Measurements from ENCODE around the gene SMPDL3B. TPM values are rescaled to one million over a fixed set of nuclear protein-coding genes. Genes with fewer than 3 reads are reported as not detected.

The SMPDL3B gene
- total and polyA plus RNA-seq, 8 donors, result 0.89 to 73.6 (median 8.0) TPM; not detected in 1

DNA sequence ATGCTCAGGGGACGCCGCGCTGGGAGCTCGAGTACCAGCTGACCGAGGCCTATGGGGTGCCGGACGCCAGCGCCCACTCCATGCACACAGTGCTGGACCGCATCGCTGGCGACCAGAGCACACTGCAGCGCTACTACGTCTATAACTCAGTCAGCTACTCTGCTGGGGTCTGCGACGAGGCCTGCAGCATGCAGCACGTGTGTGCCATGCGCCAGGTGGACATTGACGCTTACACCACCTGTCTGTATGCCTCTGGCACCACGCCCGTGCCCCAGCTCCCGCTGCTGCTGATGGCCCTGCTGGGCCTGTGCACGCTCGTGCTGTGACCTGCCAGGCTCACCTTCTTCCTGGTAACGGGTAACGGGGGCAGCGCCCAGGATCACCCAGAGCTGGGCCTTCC lies 23.7 kb downstream of the SMPDL3B start:
- Histone ChIP-seq H3K27me3 (no peaks in the 10 kb centered on the region), H3K36me3 (peaks cover 2 to 11% (median 7%) of the 10 kb centered on the region in 4 donors), H3K27ac (peak overlapping the region in 2 of 5 donors; percentile 92 to 94), H3K9me3 (no peaks in the 10 kb centered on the region), H3K4me3 (no peak overlapping the region), H3K4me1 (peaks cover 24 to 39% (median 28%) of the 10 kb centered on the region in 4 donors)
- 95 to 98% (median 97%) methylated on average over 18 to 26 of the region's 26 CpGs for WGBS, 5 donors
- no peak for DNase-seq
- TF ChIP-seq, protein P1, sequence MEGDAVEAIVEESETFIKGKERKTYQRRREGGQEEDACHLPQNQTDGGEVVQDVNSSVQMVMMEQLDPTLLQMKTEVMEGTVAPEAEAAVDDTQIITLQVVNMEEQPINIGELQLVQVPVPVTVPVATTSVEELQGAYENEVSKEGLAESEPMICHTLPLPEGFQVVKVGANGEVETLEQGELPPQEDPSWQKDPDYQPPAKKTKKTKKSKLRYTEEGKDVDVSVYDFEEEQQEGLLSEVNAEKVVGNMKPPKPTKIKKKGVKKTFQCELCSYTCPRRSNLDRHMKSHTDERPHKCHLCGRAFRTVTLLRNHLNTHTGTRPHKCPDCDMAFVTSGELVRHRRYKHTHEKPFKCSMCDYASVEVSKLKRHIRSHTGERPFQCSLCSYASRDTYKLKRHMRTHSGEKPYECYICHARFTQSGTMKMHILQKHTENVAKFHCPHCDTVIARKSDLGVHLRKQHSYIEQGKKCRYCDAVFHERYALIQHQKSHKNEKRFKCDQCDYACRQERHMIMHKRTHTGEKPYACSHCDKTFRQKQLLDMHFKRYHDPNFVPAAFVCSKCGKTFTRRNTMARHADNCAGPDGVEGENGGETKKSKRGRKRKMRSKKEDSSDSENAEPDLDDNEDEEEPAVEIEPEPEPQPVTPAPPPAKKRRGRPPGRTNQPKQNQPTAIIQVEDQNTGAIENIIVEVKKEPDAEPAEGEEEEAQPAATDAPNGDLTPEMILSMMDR (IDR thresholded peaks at IDR 0.05), result no peak
- TF ChIP-seq EP300 (IDR thresholded peaks at IDR 0.05) (no peak), POLR2AphosphoS5 (IDR thresholded peaks at IDR 0.05) (no peak), POLR2A (IDR thresholded peaks at IDR 0.05) (no peak)
- intact Hi-C loops (cut with DNase I; ENCODE audit: low total_unique reads), result no loop called here

DNA sequence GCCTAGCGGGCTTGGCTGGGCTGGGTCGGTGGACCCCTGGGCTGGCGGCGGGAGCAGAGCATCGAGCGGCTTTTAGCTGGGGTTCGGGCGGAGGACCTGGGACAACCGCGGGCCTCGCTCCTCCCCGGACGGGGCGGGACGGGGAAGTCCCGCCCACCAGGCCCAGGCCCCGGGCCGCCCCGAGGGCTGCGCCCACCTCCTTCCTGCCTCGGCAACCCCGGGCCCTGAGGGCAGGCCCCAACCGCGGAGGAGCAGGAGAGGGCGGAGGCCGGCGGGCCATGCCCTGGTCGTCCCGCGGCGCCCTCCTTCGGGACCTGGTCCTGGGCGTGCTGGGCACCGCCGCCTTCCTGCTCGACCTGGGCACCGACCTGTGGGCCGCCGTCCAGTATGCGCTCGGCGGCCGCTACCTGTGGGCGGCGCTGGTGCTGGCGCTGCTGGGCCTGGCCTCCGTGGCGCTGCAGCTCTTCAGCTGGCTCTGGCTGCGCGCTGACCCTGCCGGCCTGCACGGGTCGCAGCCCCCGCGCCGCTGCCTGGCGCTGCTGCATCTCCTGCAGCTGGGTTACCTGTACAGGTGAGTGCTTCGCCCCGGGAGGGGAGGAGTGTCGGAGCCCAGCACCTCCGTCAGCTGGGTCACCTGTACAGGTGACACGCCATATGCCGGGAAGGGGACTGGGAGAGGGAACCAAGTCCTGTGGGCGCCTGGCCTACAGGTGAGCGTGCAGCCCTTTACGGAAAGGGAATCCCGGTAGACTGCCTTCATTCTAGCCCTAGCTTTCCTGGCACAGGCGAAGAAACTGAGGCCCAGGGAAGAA lies 25.2 kb downstream of the SMPDL3B start, which contains the start of gene XKR8:
TSS of gene XKR8 (plus strand) at position 182 of the 812 bp plus-strand sequence. CDS start at position 279, 97 bp downstream.
- peaks cover 16 to 26% (median 22%) of the 10 kb centered on the region in 4 donors for H3K36me3 ChIP-seq
- peak within 1 kb of the TSS; percentile 56 to 84 (median 80) for H3K4me3 ChIP-seq
- peaks cover 24 to 37% (median 28%) of the 10 kb centered on the region in 4 donors for H3K4me1 ChIP-seq
- H3K9me3 ChIP-seq, result no peaks in the 10 kb centered on the region
- DNase-seq, result peak; percentile 88 to 95
- TF ChIP-seq POLR2AphosphoS5 (IDR thresholded peaks at IDR 0.05) (peak in 2 of 3 donors; percentile 60 to 83), POLR2A (IDR thresholded peaks at IDR 0.05) (no peak), EP300 (IDR thresholded peaks at IDR 0.05) (no peak)
- TF ChIP-seq, protein P1 (IDR thresholded peaks at IDR 0.05), result peak in 5 of 7 experiments; percentile 18 to 52 (median 38)
- intact Hi-C loops (cut with DNase I; ENCODE audit: low total_unique reads), result no loop called here
- no peaks in the 10 kb centered on the region for H3K27me3 ChIP-seq
- H3K27ac ChIP-seq, result peak within 1 kb of the TSS; percentile 92 to 99 (median 94)
- WGBS, 5 donors, result 3 to 6% (median 4%) methylated on average over 7 to 68 of the region's 68 CpGs

DNA sequence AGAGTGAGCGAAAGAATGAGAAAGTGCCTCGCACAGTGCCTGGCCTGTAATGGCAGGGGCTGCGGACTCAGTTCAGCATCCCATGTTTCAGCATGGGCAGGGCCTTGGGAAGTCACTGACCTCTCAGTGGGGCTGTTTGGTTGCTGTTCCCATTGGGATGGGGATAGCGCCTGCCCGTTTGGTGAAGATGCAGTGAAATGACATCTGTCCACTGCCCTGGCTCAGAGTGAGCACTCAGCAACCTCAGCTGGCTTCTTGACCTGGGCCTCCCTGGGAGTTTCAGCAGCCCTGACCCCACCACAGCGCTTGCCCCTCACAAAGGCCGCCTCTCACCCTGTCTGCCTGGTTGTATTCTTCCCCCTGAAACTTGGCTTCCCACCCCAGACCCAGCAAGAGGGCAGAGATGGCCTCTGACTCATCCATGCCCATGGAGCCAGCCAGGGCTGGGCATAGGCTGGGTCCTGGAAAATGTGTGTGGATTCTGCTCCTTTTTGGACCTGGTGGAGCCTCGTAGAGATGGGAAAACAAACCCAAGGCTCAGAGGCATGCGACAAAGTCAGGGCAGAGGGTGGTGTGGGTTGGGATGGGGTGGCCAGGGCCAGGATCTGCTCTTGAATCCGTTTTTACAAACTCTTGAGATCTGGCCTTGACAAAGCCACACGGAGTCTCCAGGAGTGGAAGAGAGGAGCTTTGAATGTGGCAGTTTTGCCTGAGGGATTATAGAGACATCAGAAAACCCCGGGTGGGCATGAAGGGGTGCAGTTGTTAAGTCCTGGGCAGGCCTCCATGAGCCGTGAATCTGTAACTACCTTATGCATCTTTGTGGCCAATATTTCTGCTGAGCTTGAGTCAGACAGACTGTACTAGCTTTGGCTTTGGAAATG lies 26.2 kb downstream of the SMPDL3B start:
- Histone ChIP-seq H3K27me3 (no peaks in the 10 kb centered on the region), H3K9me3 (no peaks in the 10 kb centered on the region), H3K4me1 (peaks cover 24 to 37% (median 28%) of the 10 kb centered on the region in 4 donors), H3K36me3 (peaks cover 16 to 36% (median 32%) of the 10 kb centered on the region in 4 donors), H3K4me3 (peak overlapping the region; percentile 56 to 84 (median 80)), H3K27ac (peak overlapping the region; percentile 92 to 99 (median 94))
- TF ChIP-seq POLR2A (IDR thresholded peaks at IDR 0.05) (no peak), POLR2AphosphoS5 (IDR thresholded peaks at IDR 0.05) (no peak), EP300 (IDR thresholded peaks at IDR 0.05) (no peak)
- TF ChIP-seq, protein P1 (IDR thresholded peaks at IDR 0.05), result no peak
- DNase-seq, result no peak
- intact Hi-C loops (cut with DNase I; ENCODE audit: low total_unique reads), result no loop called here
- 41 to 61% (median 50%) methylated on average over 9 to 13 of the region's 13 CpGs for WGBS, 5 donors

Data from stomach (tissue), 9 donors.